ENCODE data around the gene LOXHD1.
A peak's percentile ranks its signal among the peaks of the same experiment; 100 is the strongest.

Gene LOXHD1

GRCh38 chr18:46629361-46629760, 27.7 kb downstream of the LOXHD1 start:
- DNase-seq (ENCODE audit: low read depth in 3 of 3): no peak

- DNase-seq (ENCODE audit: low read depth in 3 of 3): no peak
Measured at GRCh38 chr18:46628206-46628605, 28.8 kb downstream of the LOXHD1 start.

- DNase-seq (ENCODE audit: low read depth in 3 of 3): no peak
Measured at GRCh38 chr18:46627136-46627535, 29.9 kb downstream of the LOXHD1 start.

- no peak for DNase-seq (ENCODE audit: low read depth in 3 of 3)
Measured at GRCh38 chr18:46625069-46625468, 32.0 kb downstream of the LOXHD1 start.

GRCh38 chr18:46624127-46624526, 32.9 kb downstream of the LOXHD1 start:
- no peak for DNase-seq (ENCODE audit: low read depth in 3 of 3)

GRCh38 chr18:46623541-46623940, 33.5 kb downstream of the LOXHD1 start:
- peak in 2 of 3 experiments; percentile 1 to 9 for DNase-seq (ENCODE audit: low read depth in 3 of 3)

- DNase-seq (ENCODE audit: low read depth in 3 of 3): no peak
Measured at GRCh38 chr18:46622999-46623398, 34.0 kb downstream of the LOXHD1 start.

GRCh38 chr18:46622451-46622850, 34.6 kb downstream of the LOXHD1 start:
- DNase-seq (ENCODE audit: low read depth in 3 of 3): no peak

GRCh38 chr18:46621871-46622270, 35.1 kb downstream of the LOXHD1 start:
- DNase-seq (ENCODE audit: low read depth in 3 of 3): no peak

- no peak for DNase-seq (ENCODE audit: low read depth in 3 of 3)
Measured at GRCh38 chr18:46621111-46621766, 35.8 kb downstream of the LOXHD1 start.

- no peak for DNase-seq (ENCODE audit: low read depth in 3 of 3)
Measured at GRCh38 chr18:46619559-46619958, 37.5 kb downstream of the LOXHD1 start.

- DNase-seq (ENCODE audit: low read depth in 3 of 3): no peak
Measured at GRCh38 chr18:46615720-46616119, 41.3 kb downstream of the LOXHD1 start.

- no peak for DNase-seq (ENCODE audit: low read depth in 3 of 3)
Measured at GRCh38 chr18:46609048-46609447, 48.0 kb downstream of the LOXHD1 start.

- DNase-seq (ENCODE audit: low read depth in 3 of 3): no peak
Measured at GRCh38 chr18:46607926-46608325, 49.1 kb downstream of the LOXHD1 start.

- no peak for DNase-seq (ENCODE audit: low read depth in 3 of 3)
Measured at GRCh38 chr18:46601141-46601805, 55.7 kb downstream of the LOXHD1 start.

GRCh38 chr18:46596119-46596518, 60.9 kb downstream of the LOXHD1 start:
- DNase-seq (ENCODE audit: low read depth in 3 of 3): no peak

- DNase-seq (ENCODE audit: low read depth in 3 of 3): no peak
Measured at GRCh38 chr18:46591783-46592391, 65.1 kb downstream of the LOXHD1 start.

- no peak for DNase-seq (ENCODE audit: low read depth in 3 of 3)
Measured at GRCh38 chr18:46590103-46590502, 66.9 kb downstream of the LOXHD1 start.

- no peak for DNase-seq (ENCODE audit: low read depth in 3 of 3)
Measured at GRCh38 chr18:46588971-46589660, 67.9 kb downstream of the LOXHD1 start.

GRCh38 chr18:46587600-46587999, 69.4 kb downstream of the LOXHD1 start:
- DNase-seq (ENCODE audit: low read depth in 3 of 3): no peak

- no peak for DNase-seq (ENCODE audit: low read depth in 3 of 3)
Measured at GRCh38 chr18:46583711-46584110, 73.3 kb downstream of the LOXHD1 start.

GRCh38 chr18:46581648-46582047, 75.4 kb downstream of the LOXHD1 start:
- no peak for DNase-seq (ENCODE audit: low read depth in 3 of 3)

- no peak for DNase-seq (ENCODE audit: low read depth in 3 of 3)
Measured at GRCh38 chr18:46578987-46579386, 78.0 kb downstream of the LOXHD1 start.
